ENCODE data around the gene KCNA10. TPM values are rescaled to one million over a fixed set of nuclear protein-coding genes. Genes with fewer than 3 reads are reported as not detected.

The KCNA10 gene
- total RNA-seq, 2 donors from 2014 or later = not detected

GRCh38 chr1:110559157-110559556 is 40.2 kb upstream of the KCNA10 start:
- no peak overlapping the region for H3K27ac ChIP-seq

DNA sequence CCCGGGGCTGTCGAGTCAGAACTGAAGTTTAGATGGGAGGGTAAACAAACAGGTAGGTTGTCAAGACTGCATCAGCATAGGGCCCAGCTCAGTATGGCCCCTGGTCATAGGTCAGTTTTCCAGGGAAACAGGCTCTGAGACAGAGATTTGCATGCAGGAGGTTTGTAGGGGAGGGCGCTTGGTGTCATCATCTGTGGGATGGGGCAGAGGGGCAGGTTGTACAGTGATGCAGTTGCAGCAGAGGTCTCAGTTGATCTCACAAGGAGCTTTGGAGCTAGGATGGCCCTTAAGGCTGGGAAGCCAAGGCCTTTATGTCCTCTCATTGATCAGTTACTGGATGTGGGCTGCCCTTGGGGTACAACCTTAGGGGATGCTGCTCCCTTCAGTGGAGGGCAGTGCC is 38.5 kb upstream of the KCNA10 start:
- intact Hi-C loops (cut with DNase I) = loop anchor here (2.0 to 10.0 kb wide), 2 partner anchors 59 to 227 kb away; no protein-coding TSS in a partner anchor
- Histone ChIP-seq H3K9me3 (no peaks in the 10 kb centered on the region), H3K36me3 (no peaks in the 10 kb centered on the region), H3K4me3 (no peak overlapping the region), H3K27me3 (replicated peaks; ENCODE audit: insufficient read depth) (peaks cover 2% of the 10 kb centered on the region), H3K27ac (no peak overlapping the region), H3K4me1 (replicated peaks) (no peaks in the 10 kb centered on the region)
- TF ChIP-seq, protein P1, sequence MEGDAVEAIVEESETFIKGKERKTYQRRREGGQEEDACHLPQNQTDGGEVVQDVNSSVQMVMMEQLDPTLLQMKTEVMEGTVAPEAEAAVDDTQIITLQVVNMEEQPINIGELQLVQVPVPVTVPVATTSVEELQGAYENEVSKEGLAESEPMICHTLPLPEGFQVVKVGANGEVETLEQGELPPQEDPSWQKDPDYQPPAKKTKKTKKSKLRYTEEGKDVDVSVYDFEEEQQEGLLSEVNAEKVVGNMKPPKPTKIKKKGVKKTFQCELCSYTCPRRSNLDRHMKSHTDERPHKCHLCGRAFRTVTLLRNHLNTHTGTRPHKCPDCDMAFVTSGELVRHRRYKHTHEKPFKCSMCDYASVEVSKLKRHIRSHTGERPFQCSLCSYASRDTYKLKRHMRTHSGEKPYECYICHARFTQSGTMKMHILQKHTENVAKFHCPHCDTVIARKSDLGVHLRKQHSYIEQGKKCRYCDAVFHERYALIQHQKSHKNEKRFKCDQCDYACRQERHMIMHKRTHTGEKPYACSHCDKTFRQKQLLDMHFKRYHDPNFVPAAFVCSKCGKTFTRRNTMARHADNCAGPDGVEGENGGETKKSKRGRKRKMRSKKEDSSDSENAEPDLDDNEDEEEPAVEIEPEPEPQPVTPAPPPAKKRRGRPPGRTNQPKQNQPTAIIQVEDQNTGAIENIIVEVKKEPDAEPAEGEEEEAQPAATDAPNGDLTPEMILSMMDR (IDR thresholded peaks at IDR 0.05) = no peak
- TF ChIP-seq POLR2A (IDR thresholded peaks at IDR 0.05) = no peak
- no peak for TF ChIP-seq POLR2AphosphoS5 (IDR thresholded peaks at IDR 0.05)
- 68% methylated on average over 3 of the region's 3 CpGs for WGBS
- DNase-seq (ENCODE audit: low spot score) = no peak

More at GRCh38 chr1:110559157-110559556, 40.2 kb upstream of the KCNA10 start:
- TF ChIP-seq POLR2A (IDR thresholded peaks at IDR 0.05) = no peak
- no peak for TF ChIP-seq POLR2AphosphoS5 (IDR thresholded peaks at IDR 0.05)
- TF ChIP-seq, protein P1 (IDR thresholded peaks at IDR 0.05) = no peak
- no peak overlapping the region for H3K4me3 ChIP-seq
- intact Hi-C loops (cut with DNase I) = loop anchor here (10.0 kb wide), 1 partner anchor 226 kb away; no protein-coding TSS in a partner anchor
- 55% methylated on average over 4 of the region's 4 CpGs for WGBS
- H3K9me3 ChIP-seq = no peaks in the 10 kb centered on the region
- H3K27me3 ChIP-seq (replicated peaks; ENCODE audit: insufficient read depth) = peaks cover 2% of the 10 kb centered on the region
- no peaks in the 10 kb centered on the region for H3K36me3 ChIP-seq
- no peaks in the 10 kb centered on the region for H3K4me1 ChIP-seq (replicated peaks)
- DNase-seq (ENCODE audit: low spot score) = no peak

- DNase-seq (ENCODE audit: low spot score) = no peak
- intact Hi-C loops (cut with DNase I) = loop anchor here (2.0 to 10.0 kb wide), 2 partner anchors 60 to 228 kb away; no protein-coding TSS in a partner anchor
- no peak for TF ChIP-seq POLR2A (IDR thresholded peaks at IDR 0.05)
- no peak for TF ChIP-seq POLR2AphosphoS5 (IDR thresholded peaks at IDR 0.05)
- TF ChIP-seq, protein P1 (IDR thresholded peaks at IDR 0.05) = no peak
- Histone ChIP-seq H3K9me3 (no peaks in the 10 kb centered on the region), H3K4me1 (replicated peaks) (no peaks in the 10 kb centered on the region), H3K27me3 (replicated peaks; ENCODE audit: insufficient read depth) (peaks cover 2% of the 10 kb centered on the region), H3K4me3 (no peak overlapping the region), H3K27ac (no peak overlapping the region), H3K36me3 (no peaks in the 10 kb centered on the region)
- WGBS = 44% methylated on average over 5 of the region's 5 CpGs
These were observed 37.5 kb upstream of the KCNA10 start for GRCh38 chr1:110556471-110556807.

GRCh38 chr1:110555807-110556470 is 37.0 kb upstream of the KCNA10 start:
- Histone ChIP-seq H3K9me3 (no peaks in the 10 kb centered on the region), H3K4me3 (peak overlapping the region in 1 of 2 donors; percentile 28), H3K27ac (no peak overlapping the region), H3K4me1 (replicated peaks) (no peaks in the 10 kb centered on the region), H3K27me3 (replicated peaks; ENCODE audit: insufficient read depth) (peaks cover 2% of the 10 kb centered on the region), H3K36me3 (no peaks in the 10 kb centered on the region)
- DNase-seq (ENCODE audit: low spot score) = no peak
- intact Hi-C loops (cut with DNase I) = loop anchor here (2.0 to 10.0 kb wide), 2 partner anchors 61 to 229 kb away; no protein-coding TSS in a partner anchor
- WGBS = 31% methylated on average over 10 of the region's 11 CpGs
- TF ChIP-seq POLR2AphosphoS5 (IDR thresholded peaks at IDR 0.05) = no peak
- TF ChIP-seq, protein P1 (IDR thresholded peaks at IDR 0.05) = no peak

Measured in prostate gland (tissue), 2 donors.